ENCODE data around the gene AGPAT3.

AGPAT3 gene

GRCh38 chr21:43924421-43925095, 59.5 kb downstream of the AGPAT3 start:
- no peak for DNase-seq (ENCODE audit: low read depth)

GRCh38 chr21:43925096-43925481, 60.1 kb downstream of the AGPAT3 start:
- DNase-seq (ENCODE audit: low read depth), result no peak

GRCh38 chr21:43925609-43926008, 60.6 kb downstream of the AGPAT3 start:
- DNase-seq (ENCODE audit: low read depth), result no peak

- DNase-seq (ENCODE audit: low read depth), result no peak
Observed at GRCh38 chr21:43926196-43926595, 61.2 kb downstream of the AGPAT3 start.

GRCh38 chr21:43927591-43928221, 62.7 kb downstream of the AGPAT3 start:
- no peak for DNase-seq (ENCODE audit: low read depth)

- no peak for DNase-seq (ENCODE audit: low read depth)
Observed at GRCh38 chr21:43928222-43929125, 63.5 kb downstream of the AGPAT3 start.

GRCh38 chr21:43929217-43929971, 64.4 kb downstream of the AGPAT3 start:
- no peak for DNase-seq (ENCODE audit: low read depth)

- DNase-seq (ENCODE audit: low read depth), result no peak
Observed at GRCh38 chr21:43930074-43930847, 65.2 kb downstream of the AGPAT3 start.

GRCh38 chr21:43930848-43931375, 65.9 kb downstream of the AGPAT3 start:
- DNase-seq (ENCODE audit: low read depth), result no peak

GRCh38 chr21:43931489-43931888, 66.5 kb downstream of the AGPAT3 start:
- no peak for DNase-seq (ENCODE audit: low read depth)

GRCh38 chr21:43932005-43932404, 67.0 kb downstream of the AGPAT3 start:
- DNase-seq (ENCODE audit: low read depth), result no peak

GRCh38 chr21:43933199-43933598, 68.2 kb downstream of the AGPAT3 start:
- DNase-seq (ENCODE audit: low read depth), result no peak

GRCh38 chr21:43933680-43934079, 68.7 kb downstream of the AGPAT3 start:
- DNase-seq (ENCODE audit: low read depth), result no peak

- no peak for DNase-seq (ENCODE audit: low read depth)
Observed at GRCh38 chr21:43934116-43934515, 69.1 kb downstream of the AGPAT3 start.

- DNase-seq (ENCODE audit: low read depth), result no peak
Observed at GRCh38 chr21:43934716-43935705, 70.0 kb downstream of the AGPAT3 start.

GRCh38 chr21:43935711-43936110, 70.7 kb downstream of the AGPAT3 start:
- no peak for DNase-seq (ENCODE audit: low read depth)

GRCh38 chr21:43936247-43936967, 71.4 kb downstream of the AGPAT3 start:
- DNase-seq (ENCODE audit: low read depth), result no peak

- DNase-seq (ENCODE audit: low read depth), result no peak
Observed at GRCh38 chr21:43937051-43937832, 72.2 kb downstream of the AGPAT3 start.

Measured in activated T-helper 1 cell treated with Interleukin-2 at 50 U/mL for 16 hours (primary cell).